SK-N-SH treated with all-trans-retinoic acid at 6 μM for 48 hours (cell line): Measurements from ENCODE around the gene ZNF316.

ENCODE experiments used
- ARNTL ChIP-seq: fragments of 450-650 bp; formaldehyde crosslinking; IDR thresholded peaks from 2 replicates; pipeline ENCODE4 v1.5.0; 2020; ENCODE audit warnings: low read depth, mild to moderate bottlenecking, moderate library complexity, borderline replicate concordance
- ESRRG ChIP-seq: fragments of 250-450 bp; sonication (Bioruptor Pico); IDR thresholded peaks from 2 replicates; pipeline ENCODE4 v1.6.1; 2021; ENCODE audit warnings: mild to moderate bottlenecking
- GLIS3 ChIP-seq: fragments of 250-450 bp; sonication (Bioruptor Pico); IDR thresholded peaks from 2 replicates; pipeline ENCODE4 v1.5.0; 2020; ENCODE audit warnings: mild to moderate bottlenecking, moderate library complexity
- OSR1 ChIP-seq: fragments of 250-450 bp; sonication (Bioruptor Pico); IDR thresholded peaks from 2 replicates; pipeline ENCODE4 v1.8.0; 2022; ENCODE audit warnings: moderate library complexity, mild to moderate bottlenecking, inconsistent platforms
- PATZ1 ChIP-seq: fragments of 250-450 bp; sonication (Bioruptor Pico); IDR thresholded peaks from 2 replicates; pipeline ENCODE4 v1.8.0; 2020; ENCODE audit warnings: mild to moderate bottlenecking, moderate library complexity, borderline replicate concordance
- PPARA ChIP-seq: fragments of 250-450 bp; sonication (Bioruptor Pico); IDR thresholded peaks from 2 replicates; pipeline ENCODE4 v1.5.0; 2020; ENCODE audit warnings: mild to moderate bottlenecking, borderline replicate concordance
- RARB ChIP-seq: fragments of 250-450 bp; sonication (Bioruptor Pico); IDR thresholded peaks from 2 replicates; pipeline ENCODE4 v1.8.0; 2021; ENCODE audit warnings: mild to moderate bottlenecking, moderate library complexity
- SNAI2 ChIP-seq: fragments of 250-450 bp; sonication (Bioruptor Pico); IDR thresholded peaks from 2 replicates; pipeline ENCODE4 v1.5.0; 2020; ENCODE audit warnings: mild to moderate bottlenecking, moderate library complexity
- TCF4 ChIP-seq: fragments of 250-450 bp; sonication (Bioruptor Pico); IDR thresholded peaks from 2 replicates; pipeline ENCODE4 v1.8.0; 2021; ENCODE audit warnings: mild to moderate bottlenecking, moderate library complexity, borderline replicate concordance
- TOX ChIP-seq: fragments of 250-450 bp; sonication (Bioruptor Pico); IDR thresholded peaks from 2 replicates; pipeline ENCODE4 v1.8.0; 2021; ENCODE audit warnings: mild to moderate bottlenecking, moderate library complexity, borderline replicate concordance
- TSHZ2 ChIP-seq: fragments of 250-450 bp; sonication (Bioruptor Pico); IDR thresholded peaks from 2 replicates; pipeline ENCODE4 v1.5.0; 2020; ENCODE audit warnings: mild to moderate bottlenecking, moderate library complexity
- ZFP3 ChIP-seq: fragments of 250-450 bp; sonication (Bioruptor Pico); IDR thresholded peaks from 2 replicates; pipeline ENCODE4 v1.5.0; 2020; ENCODE audit warnings: mild to moderate bottlenecking, moderate library complexity
- ZFP30 ChIP-seq: fragments of 450-650 bp; formaldehyde crosslinking; IDR thresholded peaks from 2 replicates; pipeline ENCODE4 v1.5.0; 2022; ENCODE audit warnings: mild to moderate bottlenecking, moderate library complexity
- ZNF8 ChIP-seq: fragments of 450-650 bp; formaldehyde crosslinking; IDR thresholded peaks from 2 replicates; pipeline ENCODE4 v1.5.0; 2020; ENCODE audit warnings: mild to moderate bottlenecking, moderate library complexity

DNA sequence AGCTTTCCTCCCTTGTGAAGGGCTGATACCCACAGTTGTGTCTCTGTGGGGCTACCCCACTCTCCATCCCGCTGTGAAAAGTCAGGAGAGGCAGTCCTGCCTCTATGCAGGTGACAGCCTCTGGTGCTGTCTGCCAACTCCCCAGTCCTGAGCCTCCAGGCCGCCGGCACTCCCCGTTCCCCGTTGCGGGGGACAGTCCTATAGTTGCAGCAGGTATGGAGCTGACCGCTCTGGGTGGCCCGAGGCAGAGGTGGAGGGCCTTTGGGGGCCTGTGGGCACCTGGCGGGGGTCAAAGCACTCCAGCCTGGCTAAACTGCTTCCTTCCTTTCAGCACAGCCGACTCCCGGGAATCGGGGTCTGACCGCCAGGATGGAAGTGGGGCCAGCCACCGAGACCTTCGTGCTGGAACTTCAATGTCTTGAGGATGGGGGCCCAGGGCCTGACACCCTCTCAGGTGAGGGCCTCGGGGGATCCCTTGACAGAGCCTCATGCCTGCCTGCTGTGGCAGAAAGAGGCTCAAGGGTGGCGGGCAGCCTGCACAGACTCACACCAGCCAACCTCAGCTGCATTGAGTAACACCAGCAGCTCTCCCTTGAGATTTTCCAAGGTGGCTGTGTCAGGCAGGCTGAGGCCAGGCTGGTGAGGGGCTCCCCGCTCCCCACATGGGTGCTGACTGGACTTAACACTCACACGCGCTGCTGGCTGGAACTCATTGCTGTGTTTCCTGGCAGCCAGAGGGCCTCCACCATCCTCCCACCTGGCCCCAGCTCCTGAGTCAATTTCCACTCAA lies 20.1 kb upstream of the ZNF316 start:
- TF ChIP-seq TCF4 (CRISPR knock-in tag) (no peak), RARB (CRISPR knock-in tag) (no peak), PPARA (CRISPR knock-in tag) (no peak), PATZ1 (CRISPR knock-in tag) (no peak), GLIS3 (CRISPR knock-in tag) (no peak), ZFP3 (CRISPR knock-in tag) (no peak), ZNF8 (CRISPR knock-in tag) (no peak), ARNTL (CRISPR knock-in tag) (no peak), OSR1 (CRISPR knock-in tag) (no peak), ZFP30 (CRISPR knock-in tag) (no peak), TSHZ2 (CRISPR knock-in tag) (no peak), TOX (no peak), ESRRG (no peak), SNAI2 (CRISPR knock-in tag) (no peak)
